ENCODE results near the gene SPINT1.

DNA sequence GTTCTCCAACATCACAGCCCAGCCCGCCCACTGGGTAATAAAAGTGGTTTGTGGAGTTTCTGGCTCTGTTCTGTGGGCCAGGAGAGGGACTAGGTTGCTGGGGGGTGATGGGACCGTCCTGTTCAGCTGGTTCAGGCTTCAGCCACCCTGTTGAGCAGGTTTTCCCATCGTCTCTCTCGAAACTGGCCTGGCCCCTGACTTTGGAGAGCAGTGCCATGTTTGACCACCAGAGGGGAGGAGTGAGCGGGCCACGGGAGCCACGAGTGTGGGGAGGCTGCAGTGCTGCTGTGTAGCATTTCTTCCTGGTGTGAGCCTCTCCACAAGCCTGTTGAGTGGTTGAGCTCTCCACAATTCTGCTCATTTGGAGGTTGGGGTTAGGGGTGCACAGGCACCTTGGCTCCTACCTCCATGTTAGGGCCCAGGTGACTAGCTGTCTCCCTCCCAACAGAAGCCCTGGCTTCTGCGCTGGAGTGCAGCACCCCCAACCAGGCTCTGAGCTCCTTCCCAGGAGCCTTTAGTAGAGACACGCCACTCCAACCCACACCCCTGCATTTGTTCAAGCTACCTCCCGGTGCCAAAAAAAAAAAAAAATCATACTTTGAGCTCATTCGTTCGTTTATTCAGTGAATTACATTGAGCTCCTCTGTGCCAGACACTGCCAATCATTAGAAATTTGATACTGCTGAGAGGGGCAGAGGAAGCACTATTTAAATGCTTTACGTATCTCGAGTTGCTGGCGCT is 13.9 kb downstream of the SPINT1 start:
- TF ChIP-seq, protein P1, sequence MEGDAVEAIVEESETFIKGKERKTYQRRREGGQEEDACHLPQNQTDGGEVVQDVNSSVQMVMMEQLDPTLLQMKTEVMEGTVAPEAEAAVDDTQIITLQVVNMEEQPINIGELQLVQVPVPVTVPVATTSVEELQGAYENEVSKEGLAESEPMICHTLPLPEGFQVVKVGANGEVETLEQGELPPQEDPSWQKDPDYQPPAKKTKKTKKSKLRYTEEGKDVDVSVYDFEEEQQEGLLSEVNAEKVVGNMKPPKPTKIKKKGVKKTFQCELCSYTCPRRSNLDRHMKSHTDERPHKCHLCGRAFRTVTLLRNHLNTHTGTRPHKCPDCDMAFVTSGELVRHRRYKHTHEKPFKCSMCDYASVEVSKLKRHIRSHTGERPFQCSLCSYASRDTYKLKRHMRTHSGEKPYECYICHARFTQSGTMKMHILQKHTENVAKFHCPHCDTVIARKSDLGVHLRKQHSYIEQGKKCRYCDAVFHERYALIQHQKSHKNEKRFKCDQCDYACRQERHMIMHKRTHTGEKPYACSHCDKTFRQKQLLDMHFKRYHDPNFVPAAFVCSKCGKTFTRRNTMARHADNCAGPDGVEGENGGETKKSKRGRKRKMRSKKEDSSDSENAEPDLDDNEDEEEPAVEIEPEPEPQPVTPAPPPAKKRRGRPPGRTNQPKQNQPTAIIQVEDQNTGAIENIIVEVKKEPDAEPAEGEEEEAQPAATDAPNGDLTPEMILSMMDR (IDR thresholded peaks at IDR 0.05) = peak; percentile 93
- TF ChIP-seq EZH2 (IDR thresholded peaks at IDR 0.05; ENCODE audit: borderline replicate concordance, insufficient read depth, low read depth, low read length, poor library complexity, severe bottlenecking) = no peak
